Left lung (tissue), 10 donors: ENCODE results near the gene FAM193A. TPM values are rescaled to one million over a fixed set of nuclear protein-coding genes. Genes with fewer than 3 reads are reported as not detected.

Experiments used
- ATAC-seq: fragments of 200-7000 bp; cut with Tn5 transposase; one replicate; pipeline ENCODE4 v1.9.1; 2020; ENCODE audit warnings: moderate library complexity
- DNase-seq, 4 donors: peaks; one replicate each; pipeline ENCODE4 v3.0.0-alpha.2; 2013 to 2020
- H3K27ac ChIP-seq, 2 donors: fragments of 200-600 bp; sonication (generic) in 1 of 2; one replicate each; pipeline versions ENCODE4 v1.5.0 to v1.8.0; 2020 to 2021
- H3K27me3 ChIP-seq, 2 donors: fragments of 200-600 bp; sonication (generic) in 1 of 2; one replicate each; pipeline versions ENCODE4 v1.5.0 to v1.8.0; 2020 to 2021
- H3K36me3 ChIP-seq, 2 donors: fragments of 200-600 bp; sonication (generic) in 1 of 2; one replicate each; pipeline versions ENCODE4 v1.5.0 to v1.8.0; 2020 to 2021
- H3K4me1 ChIP-seq, 2 donors: fragments of 200-600 bp; one replicate each; pipeline ENCODE4 v1.8.0; 2021
- H3K4me3 ChIP-seq, 2 donors: fragments of 200-600 bp; sonication (generic) in 1 of 2; one replicate each; pipeline versions ENCODE4 v1.5.0 to v1.8.0; 2020 to 2021; ENCODE audit warnings: mild to moderate bottlenecking in 1 of 2
- H3K9me3 ChIP-seq, 2 donors: fragments of 200-600 bp; sonication (generic) in 1 of 2; one replicate each; pipeline versions ENCODE4 v1.5.0 to v1.8.0; 2020 to 2021
- intact Hi-C, 2 donors: fragments of 100-400 bp; cut with DNase I; formaldehyde crosslinking; loops; one replicate each; pipeline versions ENCODE4 v1.11.2 to v1.14.2; 2022
- polyA plus RNA-seq, 6 donors: library from polyadenylated mRNA; unstranded; fragments of 120-200 nt; gene quantifications; one replicate each; pipeline ENCODE4 v1.2.1, GENCODE V29; 2013; ENCODE audit not compliant: insufficient read length in 6 of 6
- total RNA-seq, 2 donors: library from RNA; stranded (reverse); fragmentation: NEBNext Ultra II Directional; extraction: Animal tissue kit (Norgen Biotek cat#: 25700); gene quantifications; one replicate each; pipeline ENCODE4 v1.2.1, GENCODE V29; 2021
- TF ChIP-seq, protein P1 (sequence below), 2 donors: fragments of 200-600 bp; sonication (generic) in 1 of 2; IDR thresholded peaks; one replicate each; pipeline versions ENCODE4 v1.5.0 to v1.8.0; 2021; ENCODE audit warnings: antibody characterized with exemption in 2 of 2
- donor health status: DM: no; HTN: yes; CAD: no.
- donor health status: DM: no; HTN: no; CAD: no.

Gene FAM193A
- total and polyA plus RNA-seq, 8 donors = 22.3 to 35.9 (median 30.6) TPM

GRCh38 chr4:2700031-2700430 lies 163.6 kb downstream of the FAM193A start:
- no peak for DNase-seq
- intact Hi-C loops = no loop called here
- H3K36me3 ChIP-seq = peaks cover 0 to 99% of the 10 kb centered on the region in 2 donors
- H3K9me3 ChIP-seq = no peaks in the 10 kb centered on the region
- H3K4me3 ChIP-seq = no peak overlapping the region
- H3K27me3 ChIP-seq = no peaks in the 10 kb centered on the region
- no peak for ATAC-seq
- TF ChIP-seq, protein P1, sequence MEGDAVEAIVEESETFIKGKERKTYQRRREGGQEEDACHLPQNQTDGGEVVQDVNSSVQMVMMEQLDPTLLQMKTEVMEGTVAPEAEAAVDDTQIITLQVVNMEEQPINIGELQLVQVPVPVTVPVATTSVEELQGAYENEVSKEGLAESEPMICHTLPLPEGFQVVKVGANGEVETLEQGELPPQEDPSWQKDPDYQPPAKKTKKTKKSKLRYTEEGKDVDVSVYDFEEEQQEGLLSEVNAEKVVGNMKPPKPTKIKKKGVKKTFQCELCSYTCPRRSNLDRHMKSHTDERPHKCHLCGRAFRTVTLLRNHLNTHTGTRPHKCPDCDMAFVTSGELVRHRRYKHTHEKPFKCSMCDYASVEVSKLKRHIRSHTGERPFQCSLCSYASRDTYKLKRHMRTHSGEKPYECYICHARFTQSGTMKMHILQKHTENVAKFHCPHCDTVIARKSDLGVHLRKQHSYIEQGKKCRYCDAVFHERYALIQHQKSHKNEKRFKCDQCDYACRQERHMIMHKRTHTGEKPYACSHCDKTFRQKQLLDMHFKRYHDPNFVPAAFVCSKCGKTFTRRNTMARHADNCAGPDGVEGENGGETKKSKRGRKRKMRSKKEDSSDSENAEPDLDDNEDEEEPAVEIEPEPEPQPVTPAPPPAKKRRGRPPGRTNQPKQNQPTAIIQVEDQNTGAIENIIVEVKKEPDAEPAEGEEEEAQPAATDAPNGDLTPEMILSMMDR (IDR thresholded peaks at IDR 0.05) = no peak
- no peak overlapping the region for H3K27ac ChIP-seq
- H3K4me1 ChIP-seq = no peaks in the 10 kb centered on the region

- no peaks in the 10 kb centered on the region for H3K4me1 ChIP-seq
- ATAC-seq = no peak
- no peaks in the 10 kb centered on the region for H3K9me3 ChIP-seq
- DNase-seq = no peak
- no peaks in the 10 kb centered on the region for H3K27me3 ChIP-seq
- no peak overlapping the region for H3K27ac ChIP-seq
- H3K4me3 ChIP-seq = no peak overlapping the region
- intact Hi-C loops = no loop called here
- TF ChIP-seq, protein P1 (IDR thresholded peaks at IDR 0.05) = no peak
- H3K36me3 ChIP-seq = peaks cover 0 to 92% of the 10 kb centered on the region in 2 donors
Measured at GRCh38 chr4:2702361-2702760, 165.9 kb downstream of the FAM193A start.

GRCh38 chr4:2702770-2703169 lies 166.3 kb downstream of the FAM193A start:
- H3K36me3 ChIP-seq = peaks cover 0 to 91% of the 10 kb centered on the region in 2 donors
- H3K4me1 ChIP-seq = no peaks in the 10 kb centered on the region
- H3K27ac ChIP-seq = no peak overlapping the region
- H3K9me3 ChIP-seq = no peaks in the 10 kb centered on the region
- no peaks in the 10 kb centered on the region for H3K27me3 ChIP-seq
- no peak overlapping the region for H3K4me3 ChIP-seq
- no peak for ATAC-seq
- intact Hi-C loops = no loop called here
- no peak for DNase-seq
- TF ChIP-seq, protein P1 (IDR thresholded peaks at IDR 0.05) = no peak

DNA sequence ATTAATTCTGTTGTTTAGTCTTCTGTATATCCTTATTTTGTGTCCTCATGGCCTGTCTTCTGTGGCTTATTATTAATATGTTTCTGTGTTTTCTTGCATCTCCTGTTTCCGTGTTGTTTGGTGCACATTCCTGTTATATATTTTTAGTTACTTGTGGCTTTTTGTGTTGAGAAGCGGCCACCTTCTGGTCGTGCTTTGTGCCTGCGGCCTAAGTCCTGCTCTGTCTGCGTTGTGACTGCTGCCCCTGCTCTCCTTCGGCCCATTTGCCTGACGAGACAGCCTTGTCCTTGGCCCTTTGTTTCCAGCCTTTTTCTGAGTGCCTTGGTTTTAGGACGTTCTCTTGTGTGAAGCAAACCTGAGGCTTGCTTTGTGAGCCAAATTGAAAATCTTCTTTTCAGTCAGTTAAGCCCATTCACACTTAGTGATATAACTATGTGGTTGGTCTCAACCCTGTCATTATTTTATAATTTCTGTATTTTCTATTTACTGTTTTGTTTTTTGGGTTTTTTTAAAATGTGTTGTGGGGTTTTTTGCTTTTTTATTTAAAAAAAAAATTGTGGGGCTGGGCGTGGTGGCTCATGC lies 175.9 kb downstream of the FAM193A start:
- no peak for DNase-seq
- no peak for ATAC-seq
- TF ChIP-seq, protein P1 (IDR thresholded peaks at IDR 0.05) = no peak
- Histone ChIP-seq H3K27ac (no peak overlapping the region), H3K36me3 (peaks cover 0 to 35% of the 10 kb centered on the region in 2 donors), H3K4me1 (peaks cover 13 to 32% of the 10 kb centered on the region in 2 donors), H3K4me3 (no peak overlapping the region), H3K9me3 (no peaks in the 10 kb centered on the region), H3K27me3 (no peaks in the 10 kb centered on the region)
- intact Hi-C loops = no loop called here

DNA sequence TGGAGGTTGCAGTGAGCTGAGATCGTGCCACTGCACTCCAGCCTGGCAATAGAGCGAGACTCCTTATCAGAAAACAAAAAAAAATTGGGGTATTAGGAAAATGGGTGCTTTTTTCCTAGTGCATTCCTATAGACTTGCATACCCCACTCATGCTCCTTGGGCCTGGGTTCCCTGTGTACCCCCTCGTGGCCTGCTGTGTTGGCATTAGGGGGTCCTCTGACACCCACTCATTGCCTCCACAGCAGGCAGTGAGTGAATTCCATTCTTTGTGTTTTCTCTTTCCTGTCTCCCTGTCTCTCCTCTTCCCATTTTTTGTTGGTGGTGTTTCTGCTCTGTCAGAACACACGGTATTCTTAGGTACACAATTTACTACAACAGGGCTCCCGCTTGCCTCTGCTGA lies 176.9 kb downstream of the FAM193A start:
- intact Hi-C loops = no loop called here

More for the DNA sequence above, 176.9 kb downstream of the FAM193A start:
- peaks cover 13 to 32% of the 10 kb centered on the region in 2 donors for H3K4me1 ChIP-seq
- H3K27ac ChIP-seq = peak overlapping the region; percentile 59 to 63
- TF ChIP-seq, protein P1 (IDR thresholded peaks at IDR 0.05) = no peak
- peaks cover 0 to 34% of the 10 kb centered on the region in 2 donors for H3K36me3 ChIP-seq
- no peaks in the 10 kb centered on the region for H3K9me3 ChIP-seq
- no peaks in the 10 kb centered on the region for H3K27me3 ChIP-seq
- H3K4me3 ChIP-seq = no peak overlapping the region
- ATAC-seq (no peak), DNase-seq (no peak)
